H1 (cell line): ENCODE data around the gene DEDD.

Experiments
- BCL11A ChIP-seq, 2 experiments: IDR thresholded peaks; one replicate each; pipeline ENCODE4 v1.6.1; 2011; ENCODE audit warnings: low read depth in 2 of 2, low read length in 2 of 2, mild to moderate bottlenecking in 2 of 2
- CHD2 ChIP-seq: IDR thresholded peaks from 2 replicates; pipeline ENCODE4 v1.6.1; 2012; ENCODE audit warnings: low read length, improper control_type of control experiment
- CTCF ChIP-seq, 3 experiments: IDR thresholded peaks; 1 replicate in 2 of 3; 2 replicates in 1 of 3; pipeline versions ENCODE4 v1.5.1 to v1.6.1; 2011; ENCODE audit warnings: low read length in 3 of 3, mild to moderate bottlenecking in 3 of 3, inconsistent platforms in 2 of 3, low read depth in 1 of 3, moderate library complexity in 1 of 3; ENCODE audit not compliant: insufficient read depth in 1 of 3; ENCODE audit errors: control extremely low read depth in 1 of 3
- POLR2A ChIP-seq, 2 experiments: IDR thresholded peaks; 1 replicate in 1 of 2; 2 replicates in 1 of 2; pipeline ENCODE4 v1.6.1; 2011; ENCODE audit warnings: low read depth in 2 of 2, low read length in 2 of 2, mild to moderate bottlenecking in 2 of 2; ENCODE audit errors: control extremely low read depth in 1 of 2
- RAD21 ChIP-seq, 2 experiments: IDR thresholded peaks in 1 of 2; conservative IDR thresholded peaks in 1 of 2; 2 replicates each; pipeline ENCODE4 v1.6.1; 2011; ENCODE audit warnings: low read depth in 2 of 2, low read length in 2 of 2, improper control_type of control experiment in 1 of 2, inconsistent platforms in 1 of 2, mild to moderate bottlenecking in 1 of 2, moderate library complexity in 1 of 2
- ZNF274 ChIP-seq: IDR thresholded peaks from 2 replicates; pipeline ENCODE4 v1.7.0; 2012; ENCODE audit warnings: low read length, borderline replicate concordance; ENCODE audit errors: extremely low read depth

- no peak for TF ChIP-seq CTCF (IDR thresholded peaks at IDR 0.05; ENCODE audit: control extremely low read depth in 1 of 3, insufficient read depth in 1 of 3, low read depth in 1 of 3, low read length in 3 of 3)
- TF ChIP-seq CHD2 = no peak
- no peak for TF ChIP-seq RAD21 (IDR thresholded peaks at IDR 0.05 in 1 of 2, conservative IDR thresholded peaks at IDR 0.05 in 1 of 2; ENCODE audit: low read depth in 2 of 2, low read length in 2 of 2)
- no peak for TF ChIP-seq ZNF274
- TF ChIP-seq BCL11A (IDR thresholded peaks at IDR 0.05; ENCODE audit: low read depth in 2 of 2, low read length in 2 of 2) = no peak
- TF ChIP-seq POLR2A (IDR thresholded peaks at IDR 0.05; ENCODE audit: control extremely low read depth in 1 of 2, low read depth in 2 of 2, low read length in 2 of 2) = no peak
Measured at GRCh38 chr1:161088587-161089110, 43.8 kb downstream of the DEDD start.
